HG03520 (cell line): ENCODE measurements around the gene PPP1R12C.
"Not testable (repeated sequence)": the region's sequence is repeated elsewhere in the genome, so short reads cannot be mapped to it uniquely, and the experiment has no call there.

ENCODE experiments used
- ATAC-seq: cut with Tn5 transposase; IDR thresholded peaks from one replicate; pipeline ENCODE4 v1.9.1; 2021; ENCODE audit warnings: mild to moderate bottlenecking, moderate library complexity; ENCODE audit not compliant: unreplicated experiment

The PPP1R12C gene

GRCh38 chr19:55116859-55117662 is at the start of gene PPP1R12C:
Gene PPP1R12C, minus strand, starts transcription at chr19:55117637. Its CDS starts 94 bp downstream, at chr19:55117543.
- ATAC-seq, result no peak

- peak; percentile 60 for ATAC-seq
These were observed 49.3 kb upstream of the PPP1R12C start, which contains the start of gene DNAAF3 for GRCh38 chr19:55166530-55167268. Gene DNAAF3, minus strand, starts transcription at chr19:55166613. Its CDS starts 200 bp downstream, at chr19:55166413.

GRCh38 chr19:55165952-55166529 is 48.6 kb upstream of the PPP1R12C start:
- peak; percentile 17 for ATAC-seq

- ATAC-seq, result no peak
These were observed 44.3 kb upstream of the PPP1R12C start for GRCh38 chr19:55161571-55162322.

- ATAC-seq, result no peak
These were observed 43.5 kb upstream of the PPP1R12C start for GRCh38 chr19:55160986-55161365.

- ATAC-seq, result peak; percentile 53
These were observed 42.9 kb upstream of the PPP1R12C start for GRCh38 chr19:55160128-55160985.

- no peak for ATAC-seq
These were observed 41.7 kb upstream of the PPP1R12C start for GRCh38 chr19:55158848-55159749.

GRCh38 chr19:55158423-55158822 is 41.0 kb upstream of the PPP1R12C start:
- ATAC-seq, result no peak

- no peak for ATAC-seq
These were observed 39.8 kb upstream of the PPP1R12C start, which contains the start of gene TNNI3 for GRCh38 chr19:55157064-55157908. Gene TNNI3, minus strand, starts transcription at chr19:55157732. Its CDS starts 143 bp downstream, at chr19:55157589.

- no peak for ATAC-seq
These were observed 39.0 kb upstream of the PPP1R12C start for GRCh38 chr19:55156202-55157063.

- not testable (repeated sequence) for ATAC-seq
These were observed 38.3 kb upstream of the PPP1R12C start for GRCh38 chr19:55155784-55156183.

- no peak for ATAC-seq
These were observed 36.3 kb upstream of the PPP1R12C start for GRCh38 chr19:55153652-55154264.

GRCh38 chr19:55152017-55152416 is 34.6 kb upstream of the PPP1R12C start:
- ATAC-seq, result no peak

GRCh38 chr19:55149078-55150003 is 31.9 kb upstream of the PPP1R12C start, which contains the start of gene TNNT1:
Gene TNNT1, minus strand, starts transcription at chr19:55149206. Its CDS starts 2,049 bp downstream, at chr19:55147157.
- ATAC-seq, result no peak

GRCh38 chr19:55147545-55148251 is 30.3 kb upstream of the PPP1R12C start:
- ATAC-seq, result no peak
